A549 (cell line): ENCODE measurements around the gene SLC25A47. TPM values are rescaled to one million over a fixed set of nuclear protein-coding genes. Genes with fewer than 3 reads are reported as not detected.

Source experiments
- ATAC-seq, 2 experiments: fragments of 200-7000 bp in 1 of 2; fragments of >200 bp in 1 of 2; cut with Nextera tagmentation in 1 of 2; cut with Tn5 transposase in 1 of 2; 3 replicates each; pipeline versions ENCODE4 v1.8.0 to v1.9.1; 2018 to 2020; ENCODE audit warnings: mild to moderate bottlenecking in 1 of 2, moderate library complexity in 1 of 2
- CTCF ChIA-PET: fragments of 300-600 bp; sonication (Branson Sonifier 250); formaldehyde crosslinking; extraction: SDS; loops from one replicate; lab custom pipeline; 2021; ENCODE audit warnings: antibody characterized with exemption, inconsistent platforms; lab: Yijun Ruan, JAX
- POLR2A ChIA-PET: fragments of 350-600 bp; formaldehyde crosslinking; extraction: SDS; loops from one replicate; lab custom pipeline; 2021; ENCODE audit warnings: antibody characterized with exemption, inconsistent platforms; lab: Yijun Ruan, JAX
- DNase-seq, 2 experiments: peaks; one replicate each; pipeline versions ENCODE4 v3.0.0 to v3.0.0-alpha.2; 2011 to 2016; ENCODE audit warnings: low read depth in 1 of 2, low spot score in 1 of 2
- FAIRE-seq: peaks from 2 replicates; lab custom pipeline; 2011; peaks lifted over from hg19 to GRCh38; lab: Jason Lieb, UNC
- H3K27ac ChIP-seq, 2 experiments: fragments of >200 bp; sonication (Bioruptor Twin); formaldehyde crosslinking; 3 replicates each; pipeline ENCODE4 v1.5.1; 2016 to 2017
- H3K4me1 ChIP-seq: fragments of >200 bp; sonication (Bioruptor Twin); formaldehyde crosslinking; 3 replicates; pipeline ENCODE4 v1.6.1; 2016
- H3K4me2 ChIP-seq: fragments of >200 bp; sonication (Bioruptor Twin); formaldehyde crosslinking; 3 replicates; pipeline ENCODE4 v1.6.1; 2016
- H3K4me3 ChIP-seq: fragments of >200 bp; sonication (Bioruptor Twin); formaldehyde crosslinking; 3 replicates; pipeline ENCODE4 v1.5.1; 2016
- H3K9me3 ChIP-seq: fragments of >200 bp; sonication (Bioruptor Twin); formaldehyde crosslinking; 3 replicates; pipeline ENCODE4 v1.6.1; 2016
- CEBPB ChIP-seq, 2 experiments: fragments of >200 bp in 1 of 2; sonication (Bioruptor Twin) in 1 of 2; formaldehyde crosslinking in 1 of 2; IDR thresholded peaks; 2 replicates each; pipeline ENCODE4 v1.6.1; 2012 to 2016
- CHD2 ChIP-seq: fragments of 150-350 bp; IDR thresholded peaks from 2 replicates; pipeline ENCODE4 v1.6.1; 2014; ENCODE audit warnings: low read length; ENCODE audit not compliant: partially characterized antibody
- EP300 ChIP-seq, 2 experiments: fragments of >200 bp; sonication (Bioruptor Twin); formaldehyde crosslinking; IDR thresholded peaks; 2 replicates in 1 of 2; 3 replicates in 1 of 2; pipeline ENCODE4 v1.6.1; 2016 to 2017
- ESRRA ChIP-seq: fragments of 150-350 bp; IDR thresholded peaks from 2 replicates; pipeline ENCODE4 v1.6.1; 2014; ENCODE audit warnings: mild to moderate bottlenecking, low read length, borderline replicate concordance
- HDAC2 ChIP-seq: fragments of 200-600 bp; sonication (generic); IDR thresholded peaks from 2 replicates; pipeline ENCODE4 v1.6.1; 2016
- HOXA7 ChIP-seq: fragments of 250-450 bp; sonication (Bioruptor Pico); IDR thresholded peaks from 2 replicates; pipeline ENCODE4 v1.5.0; 2020; ENCODE audit warnings: mild to moderate bottlenecking, moderate library complexity
- JUN ChIP-seq, 2 experiments: fragments of >200 bp; sonication (Bioruptor Twin); formaldehyde crosslinking; IDR thresholded peaks; 2 replicates in 1 of 2; 3 replicates in 1 of 2; pipeline ENCODE4 v1.6.1; 2016 to 2017
- MAZ ChIP-seq: fragments of 150-350 bp; IDR thresholded peaks from 2 replicates; pipeline ENCODE4 v1.6.1; 2014; ENCODE audit warnings: antibody characterized with exemption, low read depth, low read length, borderline replicate concordance
- MYC ChIP-seq: IDR thresholded peaks from 2 replicates; pipeline ENCODE4 v1.6.1; 2012; ENCODE audit warnings: mild to moderate bottlenecking, inconsistent platforms, low read length, improper control_type of control experiment, borderline replicate concordance
- POLR2AphosphoS2 ChIP-seq: conservative IDR thresholded peaks from 2 replicates; pipeline ENCODE4 v1.6.1; 2012; ENCODE audit warnings: low read length, improper control_type of control experiment, inconsistent platforms
- RFX5 ChIP-seq: fragments of 450-650 bp; IDR thresholded peaks from 2 replicates; pipeline ENCODE4 v1.7.1; 2014; ENCODE audit warnings: antibody characterized with exemption, mild to moderate bottlenecking, moderate library complexity
- RNF2 ChIP-seq: fragments of 200-600 bp; sonication (generic); IDR thresholded peaks from 2 replicates; pipeline ENCODE4 v1.6.1; 2016; ENCODE audit warnings: low read depth, mild to moderate bottlenecking, antibody characterized with exemption, moderate library complexity, borderline replicate concordance
- SMC3 ChIP-seq: fragments of >200 bp; sonication (Bioruptor Twin); formaldehyde crosslinking; IDR thresholded peaks from 3 replicates; pipeline ENCODE4 v1.6.1; 2018; ENCODE audit warnings: inconsistent platforms
- ZC3H11A ChIP-seq: fragments of 450-650 bp; IDR thresholded peaks from 2 replicates; pipeline ENCODE4 v1.6.1; 2014; ENCODE audit warnings: antibody characterized with exemption, mild to moderate bottlenecking
- ZFP36 ChIP-seq: fragments of 450-650 bp; IDR thresholded peaks from 2 replicates; pipeline ENCODE4 v1.6.1; 2014; ENCODE audit warnings: borderline replicate concordance; ENCODE audit not compliant: partially characterized antibody
- ZNF302 ChIP-seq: fragments of 250-450 bp; sonication (Bioruptor Pico); IDR thresholded peaks from 2 replicates; pipeline ENCODE4 v1.9.0; 2021; ENCODE audit warnings: inconsistent platforms, mild to moderate bottlenecking, moderate library complexity
- WGBS: methylation state at CpG from one replicate; pipeline ENCODE4 v1.1.6; 2017; ENCODE audit errors: missing lambda C conversion rate; 5-methylcytosine and 5-hydroxymethylcytosine counted together
- polyA plus RNA-seq, 4 experiments: library from polyadenylated mRNA; depleted of rRNA in 3 of 4; stranded (reverse); fragments of >200 nt; fragmentation: RNase III in 1 of 4; extraction: RNeasy Plus Mini Kit Qiagen cat#74134 plus additional on column Dnase treatment in 1 of 4; gene quantifications; 2 replicates in 3 of 4; 3 replicates in 1 of 4; pipeline ENCODE4 v1.2.3, GENCODE V29; 2011 to 2017
- TF ChIP-seq, protein P1 (sequence below): fragments of 200-600 bp; sonication (generic); IDR thresholded peaks from 2 replicates; pipeline ENCODE4 v1.6.1; 2016; ENCODE audit warnings: antibody characterized with exemption, mild to moderate bottlenecking, moderate library complexity
- TF ChIP-seq, protein P2 (sequence below): fragments of 450-650 bp; IDR thresholded peaks from 2 replicates; pipeline ENCODE4 v1.6.1; 2014; ENCODE audit warnings: antibody characterized with exemption

The SLC25A47 gene
- polyA plus RNA-seq, 2 of the 4 experiments (the other 2 are of a cell fraction), result not detected

GRCh38 chr14:100304825-100305323, 18.3 kb upstream of the SLC25A47 start:
- WGBS, result 41% methylated on average over 21 of the region's 23 CpGs
- Histone ChIP-seq H3K4me1 (peaks cover 29% of the 10 kb centered on the region), H3K9me3 (no peaks in the 10 kb centered on the region), H3K4me2 (peak overlapping the region; percentile 99), H3K27ac (peak overlapping the region; percentile 68 to 91; a peak in 4 of 6 replicates), H3K4me3 (peak overlapping the region; percentile 88)
- CTCF ChIA-PET, result interaction anchor here (0.8 to 2.3 kb wide), 5 partner anchors 9 to 80 kb away, joined by 3 to 15 read pairs (median 5); no protein-coding TSS in a partner anchor
- DNase-seq, result peak; percentile 35 to 36
- POLR2A ChIA-PET, result interaction anchor here (1.2 kb wide), 1 partner anchor 19 kb away, joined by 4 read pairs; no protein-coding TSS in a partner anchor
- no peak for TF ChIP-seq RNF2
- no peak for TF ChIP-seq POLR2AphosphoS2
- TF ChIP-seq, protein P1, sequence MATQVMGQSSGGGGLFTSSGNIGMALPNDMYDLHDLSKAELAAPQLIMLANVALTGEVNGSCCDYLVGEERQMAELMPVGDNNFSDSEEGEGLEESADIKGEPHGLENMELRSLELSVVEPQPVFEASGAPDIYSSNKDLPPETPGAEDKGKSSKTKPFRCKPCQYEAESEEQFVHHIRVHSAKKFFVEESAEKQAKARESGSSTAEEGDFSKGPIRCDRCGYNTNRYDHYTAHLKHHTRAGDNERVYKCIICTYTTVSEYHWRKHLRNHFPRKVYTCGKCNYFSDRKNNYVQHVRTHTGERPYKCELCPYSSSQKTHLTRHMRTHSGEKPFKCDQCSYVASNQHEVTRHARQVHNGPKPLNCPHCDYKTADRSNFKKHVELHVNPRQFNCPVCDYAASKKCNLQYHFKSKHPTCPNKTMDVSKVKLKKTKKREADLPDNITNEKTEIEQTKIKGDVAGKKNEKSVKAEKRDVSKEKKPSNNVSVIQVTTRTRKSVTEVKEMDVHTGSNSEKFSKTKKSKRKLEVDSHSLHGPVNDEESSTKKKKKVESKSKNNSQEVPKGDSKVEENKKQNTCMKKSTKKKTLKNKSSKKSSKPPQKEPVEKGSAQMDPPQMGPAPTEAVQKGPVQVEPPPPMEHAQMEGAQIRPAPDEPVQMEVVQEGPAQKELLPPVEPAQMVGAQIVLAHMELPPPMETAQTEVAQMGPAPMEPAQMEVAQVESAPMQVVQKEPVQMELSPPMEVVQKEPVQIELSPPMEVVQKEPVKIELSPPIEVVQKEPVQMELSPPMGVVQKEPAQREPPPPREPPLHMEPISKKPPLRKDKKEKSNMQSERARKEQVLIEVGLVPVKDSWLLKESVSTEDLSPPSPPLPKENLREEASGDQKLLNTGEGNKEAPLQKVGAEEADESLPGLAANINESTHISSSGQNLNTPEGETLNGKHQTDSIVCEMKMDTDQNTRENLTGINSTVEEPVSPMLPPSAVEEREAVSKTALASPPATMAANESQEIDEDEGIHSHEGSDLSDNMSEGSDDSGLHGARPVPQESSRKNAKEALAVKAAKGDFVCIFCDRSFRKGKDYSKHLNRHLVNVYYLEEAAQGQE, result no peak
- no peak for TF ChIP-seq ZFP36
- TF ChIP-seq MAZ, result no peak
- no peak for TF ChIP-seq ZNF302
- TF ChIP-seq HDAC2, result no peak
- TF ChIP-seq CEBPB (IDR thresholded peaks at IDR 0.05), result no peak
- TF ChIP-seq, protein P2, sequence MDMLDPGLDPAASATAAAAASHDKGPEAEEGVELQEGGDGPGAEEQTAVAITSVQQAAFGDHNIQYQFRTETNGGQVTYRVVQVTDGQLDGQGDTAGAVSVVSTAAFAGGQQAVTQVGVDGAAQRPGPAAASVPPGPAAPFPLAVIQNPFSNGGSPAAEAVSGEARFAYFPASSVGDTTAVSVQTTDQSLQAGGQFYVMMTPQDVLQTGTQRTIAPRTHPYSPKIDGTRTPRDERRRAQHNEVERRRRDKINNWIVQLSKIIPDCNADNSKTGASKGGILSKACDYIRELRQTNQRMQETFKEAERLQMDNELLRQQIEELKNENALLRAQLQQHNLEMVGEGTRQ, result no peak
- no peak for TF ChIP-seq JUN (IDR thresholded peaks at IDR 0.05)
- no peak for TF ChIP-seq HOXA7 (CRISPR knock-in tag)
- ATAC-seq, result peak; percentile 7 to 37; a peak in 5 of 6 replicates
- no peak for FAIRE-seq

DNA sequence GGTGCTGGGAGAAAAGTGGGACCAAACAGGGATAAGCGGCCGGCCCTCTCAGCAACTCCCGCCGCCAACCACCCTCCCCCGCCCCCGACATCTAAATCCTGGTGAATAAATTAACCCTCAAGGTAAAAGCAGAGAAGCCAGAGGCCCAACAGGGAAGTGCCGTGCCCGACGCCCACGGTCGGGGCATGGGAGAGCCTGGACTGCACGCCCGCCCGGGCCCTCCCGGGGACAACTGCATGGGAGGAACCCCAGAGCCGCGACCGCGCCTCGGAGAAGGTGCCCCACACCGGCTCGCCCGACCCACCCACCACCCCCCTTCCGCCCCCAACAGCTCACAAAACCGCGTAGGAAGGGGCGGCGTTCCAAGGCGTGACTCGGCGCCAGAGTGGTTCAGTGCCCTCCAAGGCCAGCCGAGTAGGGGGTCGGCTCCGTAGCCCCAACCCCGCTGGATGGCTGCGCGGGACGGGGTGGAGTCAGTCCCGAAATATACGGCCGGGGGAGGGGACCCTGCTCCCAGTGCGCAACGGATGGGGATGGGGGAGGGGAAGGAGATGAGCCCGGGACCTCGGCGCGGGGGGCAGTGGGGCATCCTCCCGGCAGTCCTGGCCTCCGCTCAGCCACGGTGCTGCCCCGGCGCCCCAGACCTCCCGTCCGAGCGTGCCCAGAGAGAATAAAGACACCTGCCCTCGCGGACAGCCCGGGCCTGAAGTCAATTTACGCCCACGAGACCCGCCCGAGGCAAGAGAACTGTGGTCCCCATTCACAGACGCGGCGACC, 17.6 kb upstream of the SLC25A47 start:
- H3K4me3 ChIP-seq, result peak overlapping the region; percentile 88
- no peak for TF ChIP-seq MYC
- no peak for TF ChIP-seq CHD2
- TF ChIP-seq RFX5, result no peak
- TF ChIP-seq ZC3H11A, result no peak
- TF ChIP-seq ESRRA, result no peak
- TF ChIP-seq SMC3, result no peak
- no peak for TF ChIP-seq EP300 (IDR thresholded peaks at IDR 0.05)
- 4% methylated on average over 22 of the region's 65 CpGs for WGBS
- H3K27ac ChIP-seq, result peak overlapping the region; percentile 68 to 91
- H3K4me1 ChIP-seq, result peaks cover 29% of the 10 kb centered on the region
- H3K4me2 ChIP-seq, result peak overlapping the region; percentile 99
- FAIRE-seq (no peak), DNase-seq (peak in 1 of 2 experiments; percentile 24), ATAC-seq (peak; percentile 21 to 31)
- H3K9me3 ChIP-seq, result no peaks in the 10 kb centered on the region
- POLR2A ChIA-PET, result interaction anchor here (1.2 kb wide), 1 partner anchor 20 kb away, joined by 4 read pairs; no protein-coding TSS in a partner anchor
- CTCF ChIA-PET, result interaction anchor here (0.8 to 1.4 kb wide), 4 partner anchors 11 to 80 kb away, joined by 3 to 8 read pairs (median 4); no protein-coding TSS in a partner anchor
